ENCODE results near the gene PTGFRN.
"Not testable (repeated sequence)": the region's sequence is repeated elsewhere in the genome, so short reads cannot be mapped to it uniquely, and the experiment has no call there.

Gene PTGFRN

GRCh38 chr1:116916533-116917445 lies 7.1 kb downstream of the PTGFRN start:
- DNase-seq (ENCODE audit: low read depth) = no peak

DNA sequence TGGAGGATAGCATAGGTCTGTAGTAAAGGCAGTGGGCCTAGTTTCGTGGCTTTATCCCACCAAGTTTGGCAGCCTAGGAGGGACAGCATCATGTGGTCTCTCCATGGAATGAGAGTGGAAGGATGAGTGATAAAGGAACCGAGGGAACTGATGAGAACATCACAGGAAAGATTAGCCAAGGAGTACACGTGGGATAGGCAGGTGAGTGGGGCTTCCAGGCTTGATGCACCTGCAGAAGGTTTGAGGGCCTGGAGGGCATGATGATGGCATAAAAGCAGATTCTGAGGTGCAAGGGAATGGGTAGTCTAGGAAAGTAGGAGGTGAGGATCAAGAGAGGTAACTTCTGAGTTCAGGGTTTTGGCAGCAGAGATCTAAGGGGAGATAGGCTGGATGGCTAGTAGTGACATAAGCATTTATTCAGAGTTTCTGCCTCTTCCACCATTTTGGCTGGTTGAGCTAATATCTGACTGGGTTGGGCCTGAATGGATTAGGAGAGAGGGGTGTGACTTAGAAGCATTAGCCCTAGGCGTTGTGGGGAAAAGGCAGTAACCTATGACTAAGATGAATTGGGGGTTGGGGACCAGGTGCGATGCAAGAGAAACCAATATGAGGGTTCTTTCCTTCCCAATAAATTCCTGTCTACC lies 9.1 kb downstream of the PTGFRN start:
- DNase-seq (ENCODE audit: low read depth) = no peak

- no peak for DNase-seq (ENCODE audit: low read depth)
Measured at GRCh38 chr1:116919802-116920201, 10.1 kb downstream of the PTGFRN start.

GRCh38 chr1:116920211-116920610 lies 10.5 kb downstream of the PTGFRN start:
- DNase-seq (ENCODE audit: low read depth) = no peak

DNA sequence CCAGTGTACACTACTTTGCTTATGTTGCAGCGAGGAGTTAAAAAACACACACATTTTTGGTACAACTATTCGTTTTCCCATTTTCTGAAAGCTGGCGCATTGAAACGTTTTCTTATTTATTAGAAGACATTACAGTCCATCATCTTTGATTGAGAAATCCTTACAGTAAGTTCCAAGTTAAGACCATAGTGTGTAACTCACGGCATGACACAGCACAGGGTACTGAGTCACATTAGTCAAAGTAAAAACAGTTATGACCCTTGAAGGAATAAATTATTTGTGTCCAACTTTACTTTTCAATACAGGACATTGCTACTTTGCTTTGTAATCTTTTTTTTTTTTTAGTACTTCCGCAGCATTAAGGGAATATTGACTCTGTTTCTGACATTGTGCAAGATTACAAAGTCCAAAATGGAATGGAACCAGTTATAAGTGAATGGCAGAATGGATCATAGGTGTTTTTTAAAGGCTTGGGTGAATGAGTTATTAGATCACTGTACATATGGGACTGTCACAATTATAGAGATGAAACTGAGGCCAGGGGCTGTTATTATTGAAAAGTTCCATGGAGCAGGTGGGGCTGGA lies 11.7 kb downstream of the PTGFRN start:
- no peak for DNase-seq (ENCODE audit: low read depth)

DNA sequence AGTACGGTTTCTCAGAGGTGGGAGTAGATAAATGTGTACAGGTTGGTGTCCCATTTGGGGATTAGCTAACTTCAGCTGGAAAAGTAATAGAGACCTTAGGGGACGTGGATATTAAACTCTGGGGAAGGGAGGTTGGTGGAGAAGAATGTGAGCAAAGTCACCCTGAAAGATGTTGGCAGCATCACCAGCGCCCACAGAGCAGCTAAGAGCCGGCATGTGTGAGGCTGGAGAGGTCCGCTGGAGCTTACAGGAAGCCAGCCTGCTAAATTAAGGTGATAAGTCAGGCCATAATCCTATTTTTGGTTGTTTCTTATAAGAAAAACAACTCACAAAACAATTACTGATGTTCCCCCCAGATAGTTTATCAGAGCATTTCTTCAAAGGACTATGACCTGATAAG lies 12.2 kb downstream of the PTGFRN start:
- no peak for DNase-seq (ENCODE audit: low read depth)

GRCh38 chr1:116923421-116923820 lies 13.7 kb downstream of the PTGFRN start:
- no peak for DNase-seq (ENCODE audit: low read depth)

DNA sequence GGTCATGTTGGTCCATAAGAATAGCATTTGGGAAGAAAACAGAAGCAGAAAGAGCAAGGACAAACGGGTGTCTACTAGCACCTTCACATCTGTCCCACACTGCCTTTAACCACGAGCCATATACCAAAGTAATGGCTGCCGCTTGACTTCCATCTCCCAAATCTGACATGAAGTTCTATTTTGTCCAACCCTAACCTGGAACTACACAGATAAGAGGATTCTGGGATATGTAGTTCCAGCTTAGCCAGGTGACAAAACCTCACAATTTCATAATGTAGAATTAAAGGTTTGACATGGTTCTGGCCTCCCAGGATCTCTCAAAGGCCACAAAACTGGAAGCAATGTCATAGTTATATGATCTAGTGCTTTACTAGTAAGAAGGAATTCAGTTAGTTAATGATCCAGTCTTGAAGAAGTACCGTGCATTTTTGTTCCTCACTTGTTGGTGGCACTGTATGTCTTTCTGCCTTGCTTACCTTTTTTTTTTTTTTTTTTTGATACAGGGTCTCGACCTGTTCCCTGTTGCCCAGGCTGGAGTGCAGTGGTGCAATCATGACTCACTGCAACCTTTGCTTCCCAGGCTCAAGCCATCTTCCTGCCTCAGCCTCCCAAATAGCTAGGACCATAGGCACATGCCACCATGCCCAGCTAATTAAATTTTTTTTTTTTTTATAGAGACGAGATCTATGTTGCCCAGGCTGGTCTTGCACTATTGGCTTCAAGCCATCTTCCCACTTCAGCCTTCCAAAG lies 17.5 kb downstream of the PTGFRN start:
- DNase-seq (ENCODE audit: low read depth) = no peak

DNA sequence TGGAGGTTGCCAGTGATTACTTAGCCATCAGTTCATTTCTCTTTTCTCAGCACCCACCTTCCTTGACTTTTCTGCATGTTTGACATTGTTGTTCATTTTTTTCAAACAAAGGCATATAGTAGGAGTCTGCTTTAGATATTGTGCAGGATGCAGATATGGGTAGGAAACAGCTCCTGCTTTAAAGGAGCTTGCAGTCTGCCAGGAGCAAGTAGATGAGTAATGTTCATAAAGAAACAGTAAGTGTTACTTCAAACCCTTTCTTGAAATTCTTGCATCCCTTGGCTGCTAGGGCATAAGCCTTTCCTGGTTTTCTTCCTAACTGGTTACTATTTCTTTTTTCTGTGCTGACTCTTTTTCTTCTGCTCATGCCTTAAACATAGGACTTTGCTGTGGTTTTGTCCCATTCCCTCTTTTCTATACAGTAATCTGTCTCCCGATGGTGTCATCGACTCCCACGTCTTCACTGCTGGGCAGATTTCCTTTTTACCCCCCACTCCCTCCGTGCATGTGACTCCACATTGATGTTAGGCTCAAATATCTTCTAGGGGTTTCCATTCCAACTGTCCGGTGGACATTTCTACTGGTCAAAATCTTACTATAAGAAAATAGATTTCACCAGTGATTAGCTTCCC lies 20.4 kb downstream of the PTGFRN start:
- no peak for DNase-seq (ENCODE audit: low read depth)

GRCh38 chr1:116931016-116931918 lies 21.6 kb downstream of the PTGFRN start:
- no peak for DNase-seq (ENCODE audit: low read depth)

- DNase-seq (ENCODE audit: low read depth) = no peak
Measured at GRCh38 chr1:116933606-116934515, 24.1 kb downstream of the PTGFRN start.

DNA sequence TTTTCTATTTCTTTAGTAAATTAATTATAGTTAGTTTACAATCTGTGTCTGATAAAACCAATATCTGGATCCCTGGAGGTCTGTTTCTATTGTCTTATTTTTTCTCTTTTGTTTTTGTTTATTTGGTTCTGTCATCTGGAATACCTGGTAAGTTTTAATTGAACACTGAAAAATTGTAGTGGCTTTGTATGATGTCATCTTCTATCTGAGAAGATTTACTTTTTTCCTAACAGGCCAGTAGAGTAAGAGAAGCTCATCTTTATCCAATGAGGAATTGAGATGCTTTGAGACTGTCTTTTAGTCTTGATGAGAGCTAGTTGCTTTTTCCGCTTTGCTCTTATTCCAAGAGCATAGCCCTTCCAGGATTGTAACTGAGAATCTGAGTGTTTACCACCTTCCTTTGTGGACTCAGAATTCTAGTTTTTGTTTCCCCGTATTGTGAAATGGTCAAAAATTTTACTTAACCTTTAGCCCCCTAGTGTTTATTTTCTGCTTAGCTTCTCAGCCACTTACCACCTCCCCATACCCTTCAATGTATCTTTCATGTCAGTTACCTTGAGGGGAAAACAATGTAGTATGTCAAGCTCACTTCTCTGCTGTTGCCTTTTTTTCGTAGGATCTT lies 25.0 kb downstream of the PTGFRN start:
- DNase-seq (ENCODE audit: low read depth) = no peak

DNA sequence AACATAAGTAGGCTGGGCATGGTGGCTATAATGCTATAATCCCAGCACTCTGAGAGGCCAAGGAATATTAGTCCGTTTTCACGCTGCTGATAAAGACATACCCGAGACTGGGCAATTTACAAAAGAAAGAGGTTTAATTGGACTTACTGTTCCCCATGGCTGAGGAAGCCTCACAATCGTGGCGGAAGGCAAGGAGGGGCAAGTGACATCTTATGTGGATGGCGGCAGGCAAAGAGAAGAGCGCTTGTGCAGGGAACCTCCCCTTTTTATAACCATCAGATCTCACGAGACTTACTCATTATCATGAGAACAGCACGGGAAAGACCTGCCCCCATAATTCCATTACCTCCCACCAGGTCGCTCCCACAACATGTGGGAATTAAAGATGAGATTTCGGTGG lies 28.5 kb downstream of the PTGFRN start:
- DNase-seq (ENCODE audit: low read depth) = no peak

DNA sequence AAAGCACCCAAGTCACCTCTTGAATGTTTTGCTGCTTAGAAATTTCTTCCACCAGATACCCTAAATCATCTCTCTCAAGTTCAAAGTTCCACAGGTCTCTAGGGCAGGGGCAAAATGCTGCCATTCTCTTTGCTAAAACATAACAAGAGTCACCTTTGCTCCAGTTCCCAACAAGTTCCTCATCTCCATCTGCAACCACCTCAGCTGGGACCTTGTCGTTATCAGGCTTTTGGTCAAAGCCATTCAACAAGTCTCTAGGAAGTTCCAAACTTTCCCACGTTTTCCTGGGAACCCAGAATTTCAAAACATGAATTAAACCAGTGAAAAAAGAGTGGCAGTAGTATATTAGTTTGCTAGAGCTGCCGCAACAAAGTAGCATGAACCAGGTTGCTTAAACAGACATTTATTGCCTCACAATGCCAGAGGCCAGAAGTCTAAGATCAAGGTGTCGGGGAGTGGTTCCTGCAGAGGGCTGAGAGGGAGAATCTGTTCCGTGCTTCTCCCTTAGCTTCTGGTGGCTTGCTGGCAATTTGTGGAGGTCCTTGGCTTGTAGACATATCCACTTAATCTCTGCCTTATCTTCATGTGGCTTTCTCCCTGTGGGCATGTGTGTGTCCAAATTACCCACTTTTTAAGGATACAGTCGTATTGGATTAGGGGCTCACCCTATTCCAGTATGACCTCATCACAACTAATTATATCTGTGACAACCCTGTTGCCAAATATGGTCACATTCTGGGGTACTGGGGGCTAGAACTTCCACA lies 30.2 kb downstream of the PTGFRN start:
- not testable (repeated sequence) for DNase-seq (ENCODE audit: low read depth)

- no peak for DNase-seq (ENCODE audit: low read depth)
Measured at GRCh38 chr1:116940814-116941599, 31.3 kb downstream of the PTGFRN start.

DNA sequence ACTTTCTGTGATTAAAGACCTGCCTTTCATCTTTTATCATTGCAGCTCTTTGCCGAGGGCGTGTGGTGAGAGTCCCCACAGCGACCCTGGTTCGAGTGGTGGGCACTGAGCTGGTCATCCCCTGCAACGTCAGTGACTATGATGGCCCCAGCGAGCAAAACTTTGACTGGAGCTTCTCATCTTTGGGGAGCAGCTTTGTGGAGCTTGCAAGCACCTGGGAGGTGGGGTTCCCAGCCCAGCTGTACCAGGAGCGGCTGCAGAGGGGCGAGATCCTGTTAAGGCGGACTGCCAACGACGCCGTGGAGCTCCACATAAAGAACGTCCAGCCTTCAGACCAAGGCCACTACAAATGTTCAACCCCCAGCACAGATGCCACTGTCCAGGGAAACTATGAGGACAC lies 32.0 kb downstream of the PTGFRN start:
- no peak for DNase-seq (ENCODE audit: low read depth)

- no peak for DNase-seq (ENCODE audit: low read depth)
Measured at GRCh38 chr1:116942344-116942743, 32.6 kb downstream of the PTGFRN start.

GRCh38 chr1:116943438-116943837 lies 33.7 kb downstream of the PTGFRN start:
- DNase-seq (ENCODE audit: low read depth) = no peak

Data from GM04503 (cell line).